Measurements from ENCODE around the gene TSACC. TPM values are rescaled to one million over a fixed set of nuclear protein-coding genes. Genes with fewer than 3 reads are reported as not detected.

The TSACC gene
- total RNA-seq, 1 experiment from 2014 or later, result 0.51 TPM

GRCh38 chr1:156390469-156391365 lies 52.4 kb downstream of the TSACC start:
- TF ChIP-seq EZH2 (IDR thresholded peaks at IDR 0.05; ENCODE audit: low read length, unreplicated experiment) (no peak), CTCF (conservative IDR thresholded peaks at IDR 0.05; ENCODE audit: low read depth, low read length) (no peak), EZH2phosphoT487 (IDR thresholded peaks at IDR 0.05; ENCODE audit: borderline replicate concordance, low read length) (no peak)
- Histone ChIP-seq H3F3A (ENCODE audit: low read length, unreplicated experiment) (no peaks in the 10 kb centered on the region), H3K9me2 (replicated peaks; ENCODE audit: low read length) (no peaks in the 10 kb centered on the region), H3K27me3 (ENCODE audit: low read length) (no peaks in the 10 kb centered on the region), H3K4me3 (ENCODE audit: low read length) (no peak overlapping the region), H3K9me3 (ENCODE audit: low read length) (no peaks in the 10 kb centered on the region), H3K27ac (ENCODE audit: low read length) (no peak overlapping the region), H4K20me1 (ENCODE audit: low read length) (no peaks in the 10 kb centered on the region), H3K4me1 (ENCODE audit: insufficient read depth, low read length) (peaks cover 6% of the 10 kb centered on the region), H3K4me2 (ENCODE audit: low read length) (no peak overlapping the region), H3K9ac (ENCODE audit: low read length) (no peak overlapping the region), H3K79me2 (ENCODE audit: low read length) (no peaks in the 10 kb centered on the region), H2AFZ (ENCODE audit: low read length) (no peak overlapping the region), H3K36me3 (ENCODE audit: low read depth, low read length) (no peaks in the 10 kb centered on the region)
- CTCF ChIA-PET, result no interaction called here
- no TSS peak for BruUV-seq (replicated peaks)
- DNase-seq (no peak), ATAC-seq (no peak)
- intact Hi-C loops (cut with micrococcal nuclease), result no loop called here
- POLR2A ChIA-PET (ENCODE audit: unreplicated experiment), result no interaction called here

GRCh38 chr1:156391366-156391677 lies 53.0 kb downstream of the TSACC start:
- H2AFZ ChIP-seq (ENCODE audit: low read length), result no peak overlapping the region
- no peaks in the 10 kb centered on the region for H3K9me3 ChIP-seq (ENCODE audit: low read length)
- ATAC-seq (no peak), DNase-seq (no peak)
- H3K27ac ChIP-seq (ENCODE audit: low read length), result no peak overlapping the region
- no peaks in the 10 kb centered on the region for H3K79me2 ChIP-seq (ENCODE audit: low read length)
- no peaks in the 10 kb centered on the region for H4K20me1 ChIP-seq (ENCODE audit: low read length)
- no TSS peak for BruUV-seq (replicated peaks)
- H3K4me1 ChIP-seq (ENCODE audit: insufficient read depth, low read length), result peaks cover 6% of the 10 kb centered on the region
- H3K9me2 ChIP-seq (replicated peaks; ENCODE audit: low read length), result no peaks in the 10 kb centered on the region
- H3K9ac ChIP-seq (ENCODE audit: low read length), result no peak overlapping the region
- H3K27me3 ChIP-seq (ENCODE audit: low read length), result no peaks in the 10 kb centered on the region
- no peaks in the 10 kb centered on the region for H3K36me3 ChIP-seq (ENCODE audit: low read depth, low read length)
- TF ChIP-seq CTCF (conservative IDR thresholded peaks at IDR 0.05; ENCODE audit: low read depth, low read length), result no peak
- no peak for TF ChIP-seq EZH2phosphoT487 (IDR thresholded peaks at IDR 0.05; ENCODE audit: borderline replicate concordance, low read length)
- no peak overlapping the region for H3K4me2 ChIP-seq (ENCODE audit: low read length)
- H3F3A ChIP-seq (ENCODE audit: low read length, unreplicated experiment), result no peaks in the 10 kb centered on the region
- intact Hi-C loops (cut with micrococcal nuclease), result no loop called here
- ChIA-PET CTCF (no interaction called here), POLR2A (ENCODE audit: unreplicated experiment) (no interaction called here)
- H3K4me3 ChIP-seq (ENCODE audit: low read length), result no peak overlapping the region

- no peak for DNase-seq
- no TSS peak for BruUV-seq (replicated peaks)
- Histone ChIP-seq H3K27ac (ENCODE audit: low read length) (no peak overlapping the region), H3K36me3 (ENCODE audit: low read depth, low read length) (no peaks in the 10 kb centered on the region), H3K4me3 (ENCODE audit: low read length) (no peak overlapping the region), H3K27me3 (ENCODE audit: low read length) (no peaks in the 10 kb centered on the region), H3K9me3 (ENCODE audit: low read length) (no peaks in the 10 kb centered on the region), H4K20me1 (ENCODE audit: low read length) (no peaks in the 10 kb centered on the region), H3K79me2 (ENCODE audit: low read length) (no peaks in the 10 kb centered on the region), H3K9ac (ENCODE audit: low read length) (no peak overlapping the region), H2AFZ (ENCODE audit: low read length) (no peak overlapping the region), H3K4me2 (ENCODE audit: low read length) (no peak overlapping the region), H3K4me1 (ENCODE audit: insufficient read depth, low read length) (peaks cover 6% of the 10 kb centered on the region), H3K9me2 (replicated peaks; ENCODE audit: low read length) (no peaks in the 10 kb centered on the region), H3F3A (ENCODE audit: low read length, unreplicated experiment) (no peaks in the 10 kb centered on the region)
- TF ChIP-seq EZH2 (IDR thresholded peaks at IDR 0.05; ENCODE audit: low read length, unreplicated experiment) (no peak), EZH2phosphoT487 (IDR thresholded peaks at IDR 0.05; ENCODE audit: borderline replicate concordance, low read length) (no peak), CTCF (conservative IDR thresholded peaks at IDR 0.05; ENCODE audit: low read depth, low read length) (no peak)
- ChIA-PET CTCF (no interaction called here), POLR2A (ENCODE audit: unreplicated experiment) (no interaction called here)
- intact Hi-C loops (cut with micrococcal nuclease), result no loop called here
- ATAC-seq, result no peak
Measured at GRCh38 chr1:156391701-156392100, 53.4 kb downstream of the TSACC start.
